HepG2 (cell line): ENCODE results near the gene PTGR3. TPM values are rescaled to one million over a fixed set of nuclear protein-coding genes. Genes with fewer than 3 reads are reported as not detected.

Source experiments
- ATAC-seq: fragments of 200-7000 bp; cut with Tn5 transposase; 3 replicates; pipeline ENCODE4 v1.9.1; 2020; ENCODE audit warnings: mild to moderate bottlenecking, moderate library complexity
- BruUV-seq: library from RNA; stranded (reverse); fragments of 400-500 nt; replicated peaks from 2 replicates; lab custom pipeline; 2021; lab: Mats Ljungman, UMichigan
- CTCF ChIA-PET: fragments of 300-600 bp; formaldehyde crosslinking; extraction: SDS; loops from one replicate; lab custom pipeline; 2021; ENCODE audit warnings: low total read pairs, inconsistent platforms, low intra/inter-chr PET ratio; lab: Yijun Ruan, JAX
- POLR2A ChIA-PET: fragments of 350-600 bp; sonication (Branson Sonifier 250); formaldehyde crosslinking; loops from one replicate; lab custom pipeline; 2020; ENCODE audit warnings: antibody characterized with exemption, inconsistent platforms; lab: Yijun Ruan, JAX
- DNase-seq: peaks from one replicate; pipeline ENCODE4 v3.0.0-alpha.2; 2015; ENCODE audit warnings: low spot score
- FAIRE-seq: peaks from 3 replicates; lab custom pipeline; 2011; peaks lifted over from hg19 to GRCh38; lab: Jason Lieb, UNC
- H2AFZ ChIP-seq: one replicate; pipeline ENCODE4 v1.6.1; 2011; ENCODE audit warnings: low read length, inconsistent platforms
- H3K27ac ChIP-seq: fragments of 300-600 bp; 3 replicates; pipeline ENCODE4 v1.8.0; 2011; ENCODE audit warnings: mixed run types, mild to moderate bottlenecking, mixed read lengths, low read length, inconsistent platforms; ENCODE audit not compliant: insufficient read depth; ENCODE audit errors: extremely low read length
- H3K27me3 ChIP-seq, 2 experiments: fragments of 200-600 bp in 1 of 2; 2 replicates in 1 of 2; 3 replicates in 1 of 2; pipeline versions ENCODE4 v1.6.0 to v1.8.0; 2011; ENCODE audit warnings: low read length in 2 of 2, mild to moderate bottlenecking in 2 of 2, moderate library complexity in 2 of 2, inconsistent platforms in 1 of 2; ENCODE audit not compliant: insufficient read depth in 2 of 2, control insufficient read depth in 1 of 2
- H3K36me3 ChIP-seq, 2 experiments: fragments of 200-600 bp in 1 of 2; replicated peaks in 1 of 2; 2 replicates in 1 of 2; 3 replicates in 1 of 2; pipeline versions ENCODE4 v1.5.1 to v1.8.0; 2011; ENCODE audit warnings: low read length in 2 of 2, inconsistent platforms in 1 of 2; ENCODE audit not compliant: insufficient read depth in 2 of 2, control insufficient read depth in 1 of 2
- H3K4me1 ChIP-seq: 2 replicates; pipeline ENCODE4 v1.5.1; 2012; ENCODE audit warnings: low read length, inconsistent platforms; ENCODE audit not compliant: insufficient read depth
- H3K4me2 ChIP-seq: 2 replicates; pipeline ENCODE4 v1.6.0; 2011; ENCODE audit warnings: low read depth, low read length, inconsistent platforms
- H3K4me3 ChIP-seq, 3 experiments: fragments of 200-600 bp in 1 of 3; sonication (generic), shearing (Covaris generic) in 1 of 3; replicated peaks in 1 of 3; 2 replicates each; pipeline ENCODE4 v1.5.1; 2011 to 2016; ENCODE audit warnings: low read length in 3 of 3, inconsistent platforms in 2 of 3, low read depth in 2 of 3, mild to moderate bottlenecking in 2 of 3, control low read depth in 1 of 3, mixed read lengths in 1 of 3; ENCODE audit not compliant: insufficient read depth in 1 of 3
- H3K79me2 ChIP-seq: one replicate; pipeline ENCODE4 v1.6.1; 2011; ENCODE audit warnings: low read length, inconsistent platforms; ENCODE audit not compliant: insufficient read depth
- H3K9ac ChIP-seq: 2 replicates; pipeline ENCODE4 v1.6.0; 2011; ENCODE audit warnings: mild to moderate bottlenecking, low read depth, low read length, inconsistent platforms; ENCODE audit not compliant: insufficient read depth
- H3K9me3 ChIP-seq: 2 replicates; pipeline ENCODE4 v1.5.1; 2012; ENCODE audit warnings: mild to moderate bottlenecking, low read length
- H4K20me1 ChIP-seq: 2 replicates; pipeline ENCODE4 v1.6.0; 2011; ENCODE audit warnings: inconsistent platforms, mild to moderate bottlenecking, low read length, moderate library complexity; ENCODE audit not compliant: insufficient read depth
- CBFB ChIP-seq: sonication (generic); formaldehyde crosslinking; IDR thresholded peaks from 2 replicates; pipeline ENCODE4 v1.4.0; 2020; ENCODE audit warnings: missing genetic modification reagents
- FOXA3 ChIP-seq: IDR thresholded peaks from 2 replicates; pipeline ENCODE4 v1.6.1; 2016; ENCODE audit warnings: missing genetic modification reagents, missing compliant biosample characterization
- GZF1 ChIP-seq: sonication (generic); formaldehyde crosslinking; IDR thresholded peaks from 2 replicates; pipeline ENCODE4 v1.5.1; 2020; ENCODE audit warnings: mild to moderate bottlenecking, missing genetic modification reagents
- HNRNPK ChIP-seq: fragments of 200-400 bp; formaldehyde crosslinking; IDR thresholded peaks from 2 replicates; pipeline ENCODE4 v1.6.1; 2018; ENCODE audit warnings: low read length, low read depth, moderate library complexity, mild to moderate bottlenecking; ENCODE audit not compliant: poor library complexity, severe bottlenecking
- NFE2 ChIP-seq: sonication (generic); formaldehyde crosslinking; IDR thresholded peaks from 2 replicates; pipeline ENCODE4 v1.4.0; 2020; ENCODE audit warnings: missing genetic modification reagents
- RARA ChIP-seq: IDR thresholded peaks from 2 replicates; pipeline ENCODE4 v1.6.1; 2016; ENCODE audit warnings: missing genetic modification reagents, missing compliant biosample characterization
- SAP130 ChIP-seq: IDR thresholded peaks from 2 replicates; pipeline ENCODE4 v1.6.1; 2016; ENCODE audit warnings: low read depth
- SOX6 ChIP-seq, 2 experiments: fragments of 450-650 bp in 1 of 2; sonication (generic) in 1 of 2; formaldehyde crosslinking in 1 of 2; IDR thresholded peaks; 2 replicates each; pipeline versions ENCODE4 v1.4.0 to v1.6.1; 2017 to 2020; ENCODE audit warnings: antibody characterized with exemption in 1 of 2, mild to moderate bottlenecking in 1 of 2, missing genetic modification reagents in 1 of 2
- TBX2 ChIP-seq: sonication (generic); formaldehyde crosslinking; IDR thresholded peaks from 2 replicates; pipeline ENCODE4 v1.5.0; 2020; ENCODE audit warnings: missing genetic modification reagents, mild to moderate bottlenecking, borderline replicate concordance
- TCF7 ChIP-seq: sonication (generic); IDR thresholded peaks from 2 replicates; pipeline ENCODE4 v1.6.1; 2016; ENCODE audit warnings: antibody characterized with exemption, low read depth
- ZNF331 ChIP-seq: sonication (generic); formaldehyde crosslinking; IDR thresholded peaks from 2 replicates; pipeline ENCODE4 v1.4.0; 2020; ENCODE audit warnings: missing genetic modification reagents
- ZNF616 ChIP-seq: sonication (generic); formaldehyde crosslinking; IDR thresholded peaks from 2 replicates; pipeline ENCODE4 v1.5.0; 2020; ENCODE audit warnings: low read depth, mild to moderate bottlenecking, missing genetic modification reagents
- ZNF879 ChIP-seq: sonication (generic); formaldehyde crosslinking; IDR thresholded peaks from 2 replicates; pipeline ENCODE4 v1.8.1; 2023; ENCODE audit warnings: missing genetic modification reagents
- WGBS: methylation state at CpG from one replicate; pipeline ENCODE4 v1.1.6; 2017; ENCODE audit warnings: low lambda C conversion rate; 5-methylcytosine and 5-hydroxymethylcytosine counted together
- in situ Hi-C: cut with HindIII; loops from 2 replicates; pipeline ENCODE4 v1.10.0; 2017; ENCODE audit warnings: low pct_unique_long_range_greater_than_20kb; ENCODE audit not compliant: extremely low pct_ligation_motif_present
- intact Hi-C: fragments of 100-400 bp; cut with micrococcal nuclease; formaldehyde crosslinking; loops from one replicate; pipeline ENCODE4 v1.10.0; 2022; ENCODE audit not compliant: unreplicated experiment
- polyA plus RNA-seq, 8 experiments: library from polyadenylated mRNA; depleted of rRNA in 3 of 8; stranded (reverse) in 7 of 8; unstranded in 1 of 8; fragments of >200 nt; fragmentation: Illumina TruSeq in 4 of 8; extraction: Trizol in 4 of 8; gene quantifications; 2 replicates each; pipeline versions ENCODE4 v1.2.1 to v1.2.3, GENCODE V29; 2011 to 2016; ENCODE audit warnings: low read depth in 4 of 8, missing spikeins in 1 of 8, mixed read lengths in 1 of 8; ENCODE audit not compliant: insufficient read depth in 1 of 8
- total RNA-seq, 5 experiments: library from RNA; depleted of rRNA; stranded (reverse); fragments of >200 nt; fragmentation: Illumina TruSeq; extraction: Trizol; gene quantifications; 2 replicates each; pipeline ENCODE4 v1.2.3, GENCODE V29; 2016; ENCODE audit warnings: low read depth in 1 of 5
- TF ChIP-seq, protein P1 (sequence below): IDR thresholded peaks from 2 replicates; pipeline ENCODE4 v1.6.1; 2012; ENCODE audit warnings: low read depth, low read length, improper control_type of control experiment
- TF ChIP-seq, protein P2 (sequence below): sonication (generic); formaldehyde crosslinking; IDR thresholded peaks from 2 replicates; pipeline ENCODE4 v1.8.1; 2023; ENCODE audit warnings: mild to moderate bottlenecking, missing genetic modification reagents

Gene PTGR3
- total and polyA plus RNA-seq, 2 of the 13 experiments (the other 11 are each of a cell fraction or from before 2014, with no cell fraction given): 11.5 to 25.3 TPM

DNA sequence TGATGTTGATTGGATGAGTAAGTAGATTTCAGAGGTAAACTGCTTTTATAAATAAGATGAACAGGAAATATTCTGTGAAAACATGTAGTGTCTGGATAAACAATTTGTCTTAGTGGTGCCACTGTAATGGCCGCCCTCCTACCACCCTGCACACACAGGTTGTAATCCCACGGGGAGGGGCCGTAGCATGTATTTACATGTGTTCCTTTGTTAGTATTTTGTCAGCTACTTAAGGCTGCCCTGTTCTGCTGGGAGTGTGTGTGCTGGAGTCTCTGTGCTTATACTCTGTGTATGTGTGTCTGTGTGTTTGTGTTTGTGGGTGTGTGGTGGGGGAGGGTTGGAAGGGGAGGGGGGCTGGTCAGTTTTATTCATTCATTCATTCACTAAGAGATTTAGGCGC, 6.7 kb upstream of the PTGR3 start:
- Histone ChIP-seq H3K27me3 (no peaks in the 10 kb centered on the region; a peak in 1 of 5 replicates), H3K9me3 (no peaks in the 10 kb centered on the region), H3K79me2 (peaks cover 31% of the 10 kb centered on the region), H2AFZ (no peak overlapping the region), H3K27ac (no peak overlapping the region), H3K9ac (no peak overlapping the region), H3K36me3 (no peaks in the 10 kb centered on the region), H4K20me1 (no peaks in the 10 kb centered on the region), H3K4me2 (no peak overlapping the region), H3K4me3 (no peak overlapping the region), H3K4me1 (peaks cover 84% of the 10 kb centered on the region)
- FAIRE-seq: no peak
- 90% methylated on average over 4 of the region's 4 CpGs for WGBS
- no peak for DNase-seq
- BruUV-seq: no TSS peak
- CTCF ChIA-PET: no interaction called here
- in situ Hi-C loops: loop anchor here (25.0 kb wide), 1 partner anchor 928 kb away; the partner anchor contains the start of gene CYB5A
- intact Hi-C loops: no loop called here
- POLR2A ChIA-PET: no interaction called here
- ATAC-seq: no peak
- TF ChIP-seq CBFB (CRISPR knock-in tag): no peak
- peak; percentile 71 for TF ChIP-seq HNRNPK
- TF ChIP-seq, all 625 proteins: peak for 1

DNA sequence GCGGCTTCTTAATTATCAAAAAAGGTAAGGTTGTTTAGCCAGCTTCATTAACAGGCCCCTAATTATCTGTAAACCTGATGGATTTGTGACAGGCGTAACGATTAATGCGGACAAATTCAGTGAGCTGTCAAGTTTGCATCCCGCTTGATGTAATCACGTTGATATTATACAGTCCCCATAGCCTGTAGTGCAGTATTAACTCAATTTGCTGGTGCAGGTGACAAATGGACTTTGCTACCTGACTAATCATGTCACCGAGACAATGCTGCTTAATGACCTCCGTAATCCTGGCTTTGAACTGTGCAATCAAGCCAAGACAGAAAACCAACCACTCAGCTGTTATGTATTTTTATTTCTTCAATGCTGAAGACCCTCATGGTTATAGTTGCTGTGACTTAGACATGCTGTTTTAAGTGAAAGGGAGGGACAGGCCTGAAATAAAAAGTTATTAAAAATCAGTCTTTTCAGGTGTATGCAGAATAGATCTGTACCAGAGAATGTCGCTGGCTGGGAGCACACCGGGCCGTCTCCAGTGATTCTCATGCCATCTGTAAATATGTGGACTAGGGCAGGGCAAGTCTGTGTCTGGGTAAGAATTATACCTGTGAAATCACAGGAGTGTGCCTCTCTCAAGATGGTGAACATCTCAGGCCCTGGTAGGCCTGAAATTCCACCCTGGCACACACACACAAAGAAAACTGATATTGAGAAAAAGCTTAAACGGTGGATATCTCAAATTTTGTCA, 6.0 kb upstream of the PTGR3 start:
- in situ Hi-C loops: loop anchor here (25.0 kb wide), 1 partner anchor 928 kb away; the partner anchor contains the start of gene CYB5A
- ChIA-PET POLR2A (no interaction called here), CTCF (no interaction called here)
- intact Hi-C loops: loop anchor here (5.0 kb wide), 2 partner anchors 77 to 618 kb away; partner anchors contain the start of gene ZNF407
- ATAC-seq (no peak), DNase-seq (peak; percentile 20), FAIRE-seq (no peak)
- Histone ChIP-seq H3K9me3 (no peaks in the 10 kb centered on the region), H3K9ac (no peak overlapping the region), H3K4me3 (no peak overlapping the region; a peak in 1 of 6 replicates), H3K4me2 (peak overlapping the region; percentile 39), H2AFZ (no peak overlapping the region), H3K27ac (no peak overlapping the region), H3K4me1 (peaks cover 76% of the 10 kb centered on the region), H3K36me3 (no peaks in the 10 kb centered on the region), H3K79me2 (peaks cover 25% of the 10 kb centered on the region), H3K27me3 (no peaks in the 10 kb centered on the region; a peak in 1 of 5 replicates), H4K20me1 (no peaks in the 10 kb centered on the region)
- WGBS: 73% methylated on average over 12 of the region's 12 CpGs
- no TSS peak for BruUV-seq
- TF ChIP-seq SAP130: peak; percentile 38; the same call in 1 of the 2 replicates
- TF ChIP-seq RARA: 0 out of 2 replicates have a peak, but pooled peaks have one; percentile 16
- no peak for TF ChIP-seq ZNF331
- TF ChIP-seq GZF1 (CRISPR knock-in tag): no peak
- TF ChIP-seq TCF7: 0 out of 2 replicates have a peak, but pooled peaks have one; percentile 36
- no peak for TF ChIP-seq ZNF879 (CRISPR knock-in tag)
- TF ChIP-seq TBX2 (CRISPR knock-in tag): peak; percentile 69
- TF ChIP-seq, protein P1, sequence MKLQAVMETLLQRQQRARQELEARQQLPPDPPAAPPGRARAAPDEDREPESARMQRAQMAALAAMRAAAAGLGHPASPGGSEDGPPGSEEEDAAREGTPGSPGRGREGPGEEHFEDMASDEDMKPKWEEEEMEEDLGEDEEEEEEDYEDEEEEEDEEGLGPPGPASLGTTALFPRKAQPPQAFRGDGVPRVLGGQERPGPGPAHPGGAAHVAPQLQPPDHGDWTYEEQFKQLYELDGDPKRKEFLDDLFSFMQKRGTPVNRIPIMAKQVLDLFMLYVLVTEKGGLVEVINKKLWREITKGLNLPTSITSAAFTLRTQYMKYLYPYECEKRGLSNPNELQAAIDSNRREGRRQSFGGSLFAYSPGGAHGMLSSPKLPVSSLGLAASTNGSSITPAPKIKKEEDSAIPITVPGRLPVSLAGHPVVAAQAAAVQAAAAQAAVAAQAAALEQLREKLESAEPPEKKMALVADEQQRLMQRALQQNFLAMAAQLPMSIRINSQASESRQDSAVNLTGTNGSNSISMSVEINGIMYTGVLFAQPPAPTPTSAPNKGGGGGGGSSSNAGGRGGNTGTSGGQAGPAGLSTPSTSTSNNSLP: peak; percentile 40; the same call in 1 of the 2 replicates
- no peak for TF ChIP-seq ZNF616 (CRISPR knock-in tag)
- TF ChIP-seq SOX6 (IDR thresholded peaks at IDR 0.05): no peak
- peak; percentile 68 for TF ChIP-seq SOX6 (CRISPR knock-in tag; IDR thresholded peaks at IDR 0.05)
- TF ChIP-seq NFE2 (CRISPR knock-in tag): no peak
- TF ChIP-seq, protein P2, sequence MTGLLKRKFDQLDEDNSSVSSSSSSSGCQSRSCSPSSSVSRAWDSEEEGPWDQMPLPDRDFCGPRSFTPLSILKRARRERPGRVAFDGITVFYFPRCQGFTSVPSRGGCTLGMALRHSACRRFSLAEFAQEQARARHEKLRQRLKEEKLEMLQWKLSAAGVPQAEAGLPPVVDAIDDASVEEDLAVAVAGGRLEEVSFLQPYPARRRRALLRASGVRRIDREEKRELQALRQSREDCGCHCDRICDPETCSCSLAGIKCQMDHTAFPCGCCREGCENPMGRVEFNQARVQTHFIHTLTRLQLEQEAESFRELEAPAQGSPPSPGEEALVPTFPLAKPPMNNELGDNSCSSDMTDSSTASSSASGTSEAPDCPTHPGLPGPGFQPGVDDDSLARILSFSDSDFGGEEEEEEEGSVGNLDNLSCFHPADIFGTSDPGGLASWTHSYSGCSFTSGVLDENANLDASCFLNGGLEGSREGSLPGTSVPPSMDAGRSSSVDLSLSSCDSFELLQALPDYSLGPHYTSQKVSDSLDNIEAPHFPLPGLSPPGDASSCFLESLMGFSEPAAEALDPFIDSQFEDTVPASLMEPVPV (CRISPR knock-in tag): no peak
- TF ChIP-seq FOXA3 (CRISPR knock-in tag): no peak
